RKO (cell line): ENCODE data around the gene CHMP3.
"Not testable (repeated sequence)": the region's sequence is repeated elsewhere in the genome, so short reads cannot be mapped to it uniquely, and the experiment has no call there.

Source experiments
- DNase-seq: peaks from one replicate; pipeline ENCODE4 v3.0.0-alpha.2; 2016; ENCODE audit warnings: low spot score

Gene CHMP3

DNA sequence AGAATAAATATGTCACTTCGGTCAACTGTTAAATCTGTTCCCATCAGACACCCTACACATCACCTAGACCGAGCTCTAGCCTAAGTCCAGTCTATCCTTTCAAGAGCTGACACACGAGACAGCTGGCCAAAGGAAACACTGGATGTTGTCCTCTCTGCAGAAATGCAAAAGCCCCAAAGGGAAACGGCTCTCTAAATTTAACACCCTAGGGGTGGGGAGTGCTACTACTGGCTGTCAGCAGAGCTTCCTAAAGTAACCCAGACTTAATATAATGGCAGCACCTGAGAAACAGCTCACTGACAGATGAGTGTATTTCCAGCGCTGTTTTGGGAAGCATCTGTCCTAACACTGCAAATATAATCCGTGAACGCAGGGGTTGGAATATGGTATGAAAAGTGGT is 55.6 kb downstream of the CHMP3 start:
- no peak for DNase-seq

DNA sequence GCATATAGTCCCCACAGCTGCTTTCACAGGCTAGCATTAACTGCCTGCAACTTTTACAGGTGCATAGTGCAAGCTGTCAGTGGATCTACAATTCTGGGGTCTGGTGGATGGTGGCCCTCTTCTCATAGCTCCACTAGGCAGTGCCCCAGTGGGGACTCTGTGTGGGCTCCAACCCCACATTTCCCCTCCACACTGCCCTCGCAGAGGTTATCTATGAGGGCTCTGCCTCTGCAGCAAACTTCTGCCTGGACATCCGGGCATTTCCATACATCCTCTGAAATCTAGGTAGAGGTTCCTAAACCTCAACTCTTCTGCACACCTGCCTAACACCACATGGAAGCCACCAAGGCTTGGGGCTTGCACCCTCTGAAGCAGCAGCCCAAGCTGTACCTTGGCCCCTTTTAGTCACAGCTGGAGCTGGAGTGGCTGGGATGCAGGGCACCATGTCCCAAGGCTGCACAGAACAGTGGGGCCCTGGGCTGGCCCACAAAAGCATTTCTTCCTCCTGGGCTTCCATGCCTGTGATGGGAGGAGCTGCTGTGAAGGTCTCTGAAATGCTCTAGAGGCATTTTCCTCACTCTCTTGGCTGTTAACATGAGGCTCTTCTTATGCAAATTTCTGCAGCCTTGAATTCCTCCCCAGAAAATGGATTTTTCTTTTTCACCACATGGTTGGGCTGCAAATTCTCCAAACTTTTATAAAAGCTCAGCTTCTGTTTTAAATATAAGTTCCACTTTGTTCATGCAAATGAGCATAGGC is 62.7 kb downstream of the CHMP3 start:
- no peak for DNase-seq

DNA sequence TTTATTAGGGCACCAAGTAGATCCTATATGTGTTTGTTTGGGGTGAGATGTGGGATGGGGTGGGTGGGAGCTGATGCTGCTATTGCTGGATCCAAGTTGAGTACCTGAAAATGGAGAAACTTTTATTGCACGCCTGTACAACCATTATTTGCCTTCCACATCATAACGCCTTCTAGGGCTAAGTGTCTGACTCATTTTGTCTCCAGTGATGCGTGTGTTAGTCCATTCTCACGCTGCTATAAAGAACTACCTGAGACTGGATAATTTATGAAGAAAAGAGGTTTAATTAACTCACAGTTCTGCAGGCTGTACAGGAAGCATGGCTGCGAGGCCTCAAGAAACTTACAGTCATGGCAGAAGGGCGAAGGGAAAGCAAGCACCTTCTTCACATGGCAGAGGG is 63.9 kb downstream of the CHMP3 start:
- DNase-seq, result no peak

DNA sequence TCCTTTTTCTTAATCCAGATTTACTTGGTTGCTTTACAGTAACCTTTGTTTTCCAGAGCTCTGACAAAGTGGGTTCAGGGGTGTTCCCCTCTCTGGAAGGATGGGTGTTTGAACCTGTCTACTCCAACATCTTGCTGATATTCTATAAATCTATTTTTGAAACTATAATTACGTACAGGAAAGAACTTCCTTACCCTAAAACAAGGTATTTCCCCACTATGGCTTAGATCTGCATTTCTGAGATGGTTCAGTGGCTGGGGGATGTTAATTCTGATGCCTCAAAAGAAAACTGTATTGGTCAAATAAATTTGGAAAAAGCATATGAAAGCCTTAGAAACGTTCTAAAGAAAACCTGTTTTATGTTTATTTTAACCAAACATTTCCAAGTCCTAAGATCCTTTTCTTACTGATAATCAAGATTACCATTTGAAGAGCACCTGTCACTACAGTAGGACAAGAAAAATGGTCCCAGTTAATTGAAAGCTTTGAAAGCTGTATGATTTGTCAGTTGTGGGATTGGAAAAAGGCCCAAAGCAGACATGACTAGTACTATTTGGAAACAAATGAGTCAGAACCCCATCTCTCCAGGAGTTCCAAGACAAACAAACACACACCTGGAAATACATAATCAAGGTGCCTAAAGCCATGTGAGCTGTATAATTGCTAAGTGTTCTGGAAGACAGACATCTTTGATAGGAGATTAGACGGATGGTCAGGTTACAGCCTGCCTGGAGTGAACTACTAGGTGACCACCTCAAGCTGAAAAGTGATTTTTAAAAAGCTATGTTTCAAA is 64.6 kb downstream of the CHMP3 start:
- DNase-seq, result no peak

DNA sequence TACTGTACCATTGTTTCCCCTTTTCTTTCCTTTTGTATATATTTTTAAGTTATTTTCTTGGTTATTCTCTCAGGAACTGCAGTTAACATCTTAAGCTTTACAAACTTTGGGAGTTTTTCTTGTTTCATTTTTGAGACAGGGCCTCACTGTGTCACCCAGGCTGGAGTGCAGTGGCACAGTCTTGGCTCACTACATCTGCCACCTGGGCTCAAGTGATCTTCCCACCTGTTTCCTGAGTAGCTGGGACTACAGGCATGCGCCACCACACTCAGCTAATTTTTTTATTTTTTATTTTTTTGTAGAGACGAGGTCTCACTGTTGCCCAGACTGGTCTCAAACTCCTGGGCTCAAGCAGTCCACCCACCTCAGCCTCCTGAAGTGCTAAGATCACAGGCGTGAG is 66.9 kb downstream of the CHMP3 start:
- DNase-seq, result not testable (repeated sequence)

DNA sequence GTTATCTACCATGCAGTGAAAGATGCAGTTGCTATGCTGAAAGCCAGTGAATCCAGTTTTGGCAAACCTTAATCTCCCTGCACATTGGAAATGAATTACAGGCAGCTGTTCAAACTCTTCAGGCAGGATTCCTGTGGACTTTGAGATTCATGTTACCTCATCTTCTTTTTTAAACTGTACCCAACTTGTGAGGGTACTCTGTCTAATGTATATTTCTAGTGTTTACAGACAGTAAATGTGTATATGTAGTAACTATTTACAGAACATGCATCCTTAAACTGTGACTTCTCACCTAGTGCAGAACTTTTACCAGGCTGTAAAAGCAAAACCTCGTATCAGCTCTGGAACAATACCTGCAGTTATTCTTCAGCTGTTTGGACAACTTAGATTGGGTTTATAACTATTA is 71.2 kb downstream of the CHMP3 start:
- DNase-seq, result no peak

DNA sequence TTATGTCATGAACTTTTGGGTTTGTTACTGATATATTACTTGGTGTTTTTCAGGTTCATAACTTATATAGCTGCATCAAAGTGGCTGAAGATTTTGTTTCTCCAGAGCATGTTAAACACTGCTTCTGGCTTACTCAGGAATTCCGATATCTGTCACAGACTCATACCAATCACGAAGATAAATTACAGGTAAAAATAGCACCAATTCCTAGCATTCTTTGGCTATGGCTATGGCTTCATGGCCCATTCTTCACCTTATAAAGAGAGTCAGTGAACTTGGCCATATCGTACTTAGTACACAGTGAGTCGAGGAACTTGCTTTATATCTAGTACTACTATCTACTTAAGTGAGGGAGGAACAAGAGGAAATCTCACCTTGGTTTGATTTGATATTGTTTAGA is 72.2 kb downstream of the CHMP3 start:
- no peak for DNase-seq

DNA sequence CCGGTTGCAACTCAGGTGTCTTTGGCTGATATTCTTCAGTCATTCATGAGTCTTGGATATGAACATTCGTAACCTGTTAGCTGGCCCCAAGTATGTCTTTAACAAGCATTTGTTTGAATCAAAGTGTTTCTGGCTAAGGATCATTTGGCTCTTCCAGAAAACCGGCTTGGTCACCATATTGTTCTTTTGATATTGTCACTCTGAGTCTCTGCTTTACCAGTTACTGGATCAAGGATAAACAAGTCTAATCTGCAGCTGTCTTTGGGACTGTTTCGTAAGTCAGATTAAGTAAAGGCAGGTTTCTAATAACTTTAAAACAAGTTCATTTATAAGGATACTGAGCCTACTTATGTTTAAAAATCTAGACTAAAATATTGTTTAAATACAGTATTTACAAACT is 73.0 kb downstream of the CHMP3 start:
- no peak for DNase-seq

DNA sequence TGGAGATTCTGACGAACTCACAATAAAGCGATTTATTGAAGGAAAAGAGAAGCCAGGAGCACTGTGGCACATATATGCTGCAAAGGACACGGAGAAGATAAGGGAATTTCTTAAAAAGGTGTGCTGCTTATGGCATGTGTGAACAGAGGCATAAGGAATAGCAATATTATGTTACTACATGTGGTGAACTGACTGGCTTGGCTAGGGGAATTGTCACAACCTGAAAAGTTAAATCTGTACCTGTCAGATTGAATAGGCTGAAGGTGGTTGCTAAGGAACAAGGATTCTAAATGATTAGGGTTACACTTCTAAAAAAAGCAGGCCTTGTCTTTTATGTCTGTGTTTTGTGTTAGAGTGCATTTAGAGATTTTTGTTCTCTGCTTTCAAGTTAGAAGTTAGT is 73.7 kb downstream of the CHMP3 start:
- DNase-seq, result no peak

DNA sequence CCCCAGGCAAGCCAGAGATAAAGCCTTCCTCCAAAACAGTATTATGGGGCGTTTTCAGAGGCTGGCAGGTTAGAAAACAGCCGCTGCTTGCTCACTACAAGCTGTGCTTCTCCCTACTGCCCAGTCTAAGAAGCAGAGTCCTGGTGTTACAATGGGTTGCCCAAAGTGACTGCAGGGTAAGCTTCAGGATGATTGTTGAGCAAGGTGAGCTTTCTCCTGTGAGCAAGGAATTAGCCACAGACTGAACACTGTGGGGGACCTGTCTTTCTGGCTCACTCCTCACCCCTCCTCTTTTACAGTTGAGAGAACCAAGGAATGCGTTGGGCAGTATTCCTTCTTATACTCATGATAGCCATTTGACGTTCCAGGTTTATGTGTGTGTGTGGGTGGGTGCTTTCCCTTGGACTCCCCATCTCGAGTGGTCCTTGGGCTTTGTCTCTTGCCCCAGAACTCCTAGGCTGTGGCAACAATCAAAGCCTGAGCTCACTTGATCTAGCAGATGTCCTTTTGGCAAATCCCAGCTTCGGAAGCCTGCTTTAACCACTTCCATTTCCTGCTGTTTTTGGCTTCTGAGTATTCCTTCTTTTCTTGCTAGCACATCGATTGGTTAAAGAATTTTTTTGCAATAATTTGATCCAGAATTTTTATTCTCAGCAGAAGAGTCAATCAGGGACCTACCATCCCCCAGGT is 74.5 kb downstream of the CHMP3 start:
- DNase-seq, result no peak

DNA sequence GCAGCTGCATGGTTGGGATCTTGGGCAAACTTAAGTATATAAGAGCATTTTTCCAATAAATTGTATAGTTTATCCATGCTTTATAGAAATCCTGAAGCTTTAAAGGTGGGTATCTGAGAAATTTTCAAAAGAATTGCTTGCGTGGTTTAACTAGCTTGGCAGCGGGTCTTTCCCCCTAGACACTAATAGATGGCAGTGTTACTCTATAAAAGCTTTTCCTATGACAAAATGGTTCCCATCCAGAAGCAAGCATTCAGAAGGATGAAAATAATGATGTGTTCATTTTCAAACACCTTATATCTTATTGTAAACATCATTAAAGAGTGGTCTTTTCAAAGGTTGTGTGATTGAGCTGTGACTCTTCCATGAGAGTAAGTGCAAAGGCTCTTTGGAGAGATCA is 76.2 kb downstream of the CHMP3 start:
- DNase-seq, result no peak

DNA sequence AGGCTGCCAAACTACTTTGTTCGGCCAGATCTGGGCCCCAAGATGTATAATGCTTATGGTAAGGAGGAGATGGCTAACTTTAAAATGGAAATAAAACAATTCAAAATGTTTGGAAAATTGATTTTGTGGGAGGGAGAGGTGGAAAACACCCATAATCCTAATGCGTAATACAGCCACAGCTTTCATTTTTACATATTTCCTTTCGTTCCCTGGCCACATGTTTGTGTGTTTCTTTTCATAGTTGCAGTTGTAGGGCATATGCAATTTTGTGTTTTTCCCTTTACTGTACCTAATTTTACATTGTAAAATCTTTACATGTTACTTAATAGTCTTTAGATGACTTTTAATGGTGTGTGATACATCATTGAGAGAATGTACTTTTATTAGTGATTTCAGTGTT is 77.4 kb downstream of the CHMP3 start:
- no peak for DNase-seq

DNA sequence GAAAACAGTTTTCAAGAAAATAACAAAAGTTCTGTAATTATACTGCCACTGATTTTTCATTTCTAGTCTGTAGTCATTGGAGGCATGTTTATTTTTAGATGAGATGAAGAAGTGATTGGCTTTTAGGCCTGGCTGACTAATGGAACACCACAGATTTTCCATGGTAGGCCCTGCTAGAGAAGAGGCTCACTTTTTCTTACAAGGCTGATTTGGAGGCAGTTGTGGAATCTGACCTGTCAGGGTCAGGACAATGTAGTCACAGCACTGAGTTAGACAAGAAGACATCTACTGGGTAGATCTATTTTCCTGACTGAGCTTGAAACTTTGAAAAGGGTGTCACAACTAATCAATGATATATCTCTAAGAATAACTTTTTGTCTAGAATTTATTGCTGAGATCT is 78.1 kb downstream of the CHMP3 start:
- no peak for DNase-seq

DNA sequence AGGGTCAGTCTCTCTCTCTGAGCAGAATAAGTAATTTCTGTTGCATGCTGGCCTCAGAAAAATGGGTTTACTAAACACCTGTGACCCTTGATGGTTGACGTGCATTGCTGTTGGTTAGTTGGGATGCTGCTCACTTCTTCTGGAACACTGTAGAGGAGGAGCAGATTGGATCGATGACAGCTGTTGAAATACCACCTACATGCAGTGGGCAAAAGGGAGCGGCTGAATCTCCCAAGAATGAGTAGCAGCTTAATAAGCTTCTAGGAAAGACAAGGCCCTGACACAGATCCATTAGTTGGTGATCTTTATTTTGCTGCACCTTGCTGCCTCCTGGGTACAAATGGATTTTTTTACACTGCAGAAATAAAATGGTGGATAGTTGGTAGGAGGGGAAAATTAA is 78.9 kb downstream of the CHMP3 start:
- DNase-seq, result no peak

DNA sequence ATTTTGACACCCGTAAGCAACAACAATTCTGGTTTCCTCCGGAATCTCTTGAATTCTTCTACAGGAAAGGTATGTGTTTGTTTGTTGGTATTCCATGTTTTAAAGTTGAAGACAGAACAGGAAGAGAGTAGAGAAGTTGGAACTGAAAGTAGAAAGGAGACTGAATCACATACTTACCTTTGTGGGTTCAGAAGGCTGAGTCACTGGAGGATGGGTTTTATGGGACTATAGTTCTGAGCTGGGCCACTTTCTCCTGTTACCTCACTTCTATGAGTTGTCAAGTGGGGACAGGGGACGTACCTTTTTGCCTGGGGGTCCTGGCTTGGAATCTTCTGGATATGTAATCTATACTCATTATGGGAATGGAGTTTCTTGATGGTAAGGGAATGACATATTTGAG is 81.2 kb downstream of the CHMP3 start:
- DNase-seq, result no peak

DNA sequence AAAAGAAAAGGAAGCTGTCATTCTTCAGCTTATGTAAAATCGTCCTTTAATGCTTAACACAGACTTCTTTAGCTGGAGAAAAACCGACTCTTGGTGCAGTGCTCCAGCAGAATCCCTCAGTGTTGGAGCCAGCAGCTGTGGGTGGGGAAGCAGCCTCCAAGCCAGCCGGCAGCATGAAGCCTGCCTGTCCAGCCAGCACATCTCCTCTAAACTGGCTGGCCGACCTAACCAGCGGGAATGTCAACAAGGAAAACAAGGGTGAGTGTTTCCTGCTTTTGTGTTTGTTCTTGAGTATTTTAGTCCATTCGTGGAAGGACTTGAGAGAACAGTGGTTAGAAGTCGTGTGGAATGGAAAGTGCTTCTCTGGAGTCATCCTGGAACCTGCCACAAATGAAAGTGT is 83.1 kb downstream of the CHMP3 start:
- no peak for DNase-seq

DNA sequence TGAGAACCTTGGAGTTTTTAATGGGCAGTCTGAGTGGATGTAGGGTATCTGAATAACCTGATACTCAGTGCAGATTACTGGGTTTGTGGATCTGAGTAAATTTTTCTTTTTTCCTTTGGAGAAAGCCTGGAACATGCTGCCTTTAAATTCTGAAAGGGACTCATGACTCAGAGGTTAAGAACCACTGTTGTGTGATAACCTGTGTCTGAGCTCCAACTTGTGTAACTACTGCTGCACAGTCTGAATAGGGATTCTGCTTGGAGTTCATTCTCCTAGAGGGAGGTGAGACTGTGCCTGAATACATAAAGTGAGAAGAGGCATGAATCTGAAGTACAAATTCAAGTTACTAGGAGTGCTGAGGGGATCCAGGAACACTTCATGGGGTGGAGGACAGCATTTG is 85.9 kb downstream of the CHMP3 start:
- DNase-seq, result no peak

DNA sequence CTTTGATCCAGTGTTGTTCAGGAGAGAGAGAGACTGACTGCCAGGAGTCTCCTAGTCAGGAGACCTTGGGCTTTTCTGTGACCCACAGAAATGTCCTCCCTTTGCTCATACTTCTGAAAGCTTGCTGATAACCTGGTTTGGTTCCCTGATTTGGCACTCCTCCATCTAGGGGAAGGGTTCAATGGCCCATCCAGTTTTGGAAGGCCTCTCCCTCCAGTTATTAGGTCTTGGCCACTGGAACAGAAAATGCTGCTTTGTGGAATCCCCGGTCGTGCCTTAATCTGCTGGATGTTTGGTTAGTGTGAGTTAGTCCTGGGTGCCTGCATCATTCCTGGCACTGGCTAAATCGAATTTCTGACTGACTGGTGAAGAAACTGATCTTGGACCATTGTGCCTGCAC is 86.3 kb downstream of the CHMP3 start:
- no peak for DNase-seq

DNA sequence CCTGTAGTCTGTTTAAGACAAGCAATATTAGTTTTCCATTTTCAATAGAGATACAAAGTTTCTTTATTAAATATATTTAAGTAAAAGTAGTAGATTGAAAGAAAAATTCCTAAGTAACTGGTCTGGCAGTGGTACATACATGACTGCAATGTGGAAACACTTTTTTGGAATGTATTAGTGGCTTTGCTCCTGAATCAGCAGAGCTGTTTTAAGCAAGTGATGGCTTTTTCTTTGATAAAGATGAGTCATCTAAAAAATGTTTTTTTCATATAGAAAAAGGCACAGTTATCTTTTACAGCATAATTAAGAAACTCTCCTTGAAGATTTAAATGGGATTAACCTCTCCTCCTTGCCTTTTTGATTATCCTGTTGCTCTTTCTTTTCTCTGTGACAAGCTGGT is 87.2 kb downstream of the CHMP3 start:
- DNase-seq, result no peak

DNA sequence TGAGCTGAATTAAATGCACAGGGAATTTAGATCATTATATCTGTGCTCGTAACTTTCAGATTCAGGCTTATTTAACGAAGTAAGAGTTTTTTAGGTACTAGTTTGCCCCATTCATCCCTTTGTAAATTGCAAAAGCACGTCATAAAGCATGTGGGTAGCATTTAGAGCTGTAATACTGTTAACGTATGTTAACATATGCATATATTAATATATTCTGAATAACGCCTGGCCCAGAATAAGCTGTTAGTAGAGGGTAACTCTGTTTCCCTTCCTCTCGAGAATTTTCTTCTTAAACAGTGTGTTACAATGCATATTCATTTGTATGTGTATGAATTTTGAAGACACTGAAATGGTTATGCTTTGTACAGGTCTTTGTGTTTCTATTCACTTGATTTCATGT is 91.6 kb downstream of the CHMP3 start:
- no peak for DNase-seq

DNA sequence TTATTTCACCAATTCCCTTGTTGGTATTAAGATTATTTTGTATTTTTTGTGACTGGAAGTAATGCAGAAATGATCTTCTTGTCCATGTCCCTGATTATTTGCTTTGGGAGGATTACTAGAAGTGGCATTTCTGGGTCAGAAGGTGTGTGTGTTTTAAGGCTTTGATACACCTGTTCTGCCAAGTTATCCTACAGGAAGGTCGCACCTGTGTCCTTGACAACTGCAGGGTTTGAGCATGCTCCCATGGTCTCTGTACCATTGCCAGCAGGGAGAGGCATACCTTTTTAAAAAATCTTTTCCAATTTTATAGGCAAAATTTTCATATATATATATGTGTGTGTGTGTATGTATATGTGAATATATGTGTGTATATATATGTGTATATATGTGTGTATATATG is 92.4 kb downstream of the CHMP3 start:
- DNase-seq, result no peak

DNA sequence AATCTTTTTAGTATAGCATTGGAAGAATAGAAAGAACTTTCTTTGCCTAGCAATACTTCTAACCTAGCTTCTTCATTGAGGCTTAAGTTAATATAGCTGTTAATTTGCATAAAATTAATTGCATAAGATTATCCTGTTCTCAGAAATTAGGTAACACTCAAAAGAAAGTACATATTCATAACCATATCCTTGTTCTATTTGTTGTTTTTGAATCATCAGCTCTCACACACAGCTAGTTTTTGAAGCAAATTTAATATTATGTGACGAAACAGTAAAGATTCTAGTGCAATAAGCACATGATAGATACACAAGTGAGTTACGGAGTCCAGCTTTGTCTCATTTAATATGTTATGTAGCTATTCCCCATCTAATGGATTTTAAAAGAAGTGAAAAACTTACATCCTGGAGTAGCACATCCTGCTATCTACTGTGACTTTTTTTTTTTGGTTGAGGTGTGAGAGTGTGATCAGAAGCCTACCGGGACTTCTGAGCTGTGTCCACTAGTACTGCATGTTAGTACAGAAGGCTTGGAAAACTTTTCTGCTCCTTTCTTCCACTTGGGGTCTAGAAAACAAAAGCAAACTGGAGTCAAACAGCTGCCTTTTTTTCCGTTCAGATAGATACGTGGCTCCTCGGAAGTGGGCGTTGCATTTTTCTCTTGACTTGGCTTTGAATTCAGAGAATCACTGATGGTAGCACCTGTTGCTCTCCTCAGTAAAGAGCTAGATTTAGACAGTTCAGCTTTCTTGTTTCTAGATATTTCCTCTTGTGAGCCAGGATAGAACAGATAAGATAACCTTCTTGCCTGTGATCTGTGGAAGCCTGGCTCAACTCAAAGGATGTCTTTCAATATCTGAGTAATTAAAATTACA is 94.8 kb downstream of the CHMP3 start:
- no peak for DNase-seq
